HepG2 (cell line): ENCODE data around the gene WWP2. TPM values are rescaled to one million over a fixed set of nuclear protein-coding genes. Genes with fewer than 3 reads are reported as not detected.

Experiments used
- ATM ChIP-seq: fragments of 450-650 bp; IDR thresholded peaks from 2 replicates; pipeline ENCODE4 v1.7.1; 2017; ENCODE audit warnings: mild to moderate bottlenecking, borderline replicate concordance
- CBFB ChIP-seq: sonication (generic); formaldehyde crosslinking; IDR thresholded peaks from 2 replicates; pipeline ENCODE4 v1.4.0; 2020; ENCODE audit warnings: missing genetic modification reagents
- FOSL1 ChIP-seq: sonication (generic); formaldehyde crosslinking; IDR thresholded peaks from 2 replicates; pipeline ENCODE4 v1.9.0; 2021; ENCODE audit warnings: missing genetic modification reagents, borderline replicate concordance
- HOXA7 ChIP-seq: sonication (generic); formaldehyde crosslinking; IDR thresholded peaks from 2 replicates; pipeline ENCODE4 v1.8.1; 2022; ENCODE audit warnings: mild to moderate bottlenecking, missing genetic modification reagents, moderate library complexity
- HOXA9 ChIP-seq: sonication (generic); formaldehyde crosslinking; IDR thresholded peaks from 2 replicates; pipeline ENCODE4 v1.8.1; 2022; ENCODE audit warnings: missing genetic modification reagents, mild to moderate bottlenecking, moderate library complexity, borderline replicate concordance
- IKZF1 ChIP-seq: fragments of 450-650 bp; IDR thresholded peaks from 2 replicates; pipeline ENCODE4 v1.7.1; 2016
- JDP2 ChIP-seq: sonication (generic); formaldehyde crosslinking; IDR thresholded peaks from 2 replicates; pipeline ENCODE4 v1.8.1; 2022; ENCODE audit warnings: missing genetic modification reagents, borderline replicate concordance
- KAT2B ChIP-seq: fragments of 150-350 bp; IDR thresholded peaks from 2 replicates; pipeline ENCODE4 v1.6.1; 2014; ENCODE audit warnings: low read depth, low read length, borderline replicate concordance
- KDM6A ChIP-seq: IDR thresholded peaks from 2 replicates; pipeline ENCODE4 v1.6.1; 2016; ENCODE audit warnings: low read depth
- MEIS1 ChIP-seq: sonication (generic); formaldehyde crosslinking; IDR thresholded peaks from 2 replicates; pipeline ENCODE4 v1.9.0; 2021; ENCODE audit warnings: mild to moderate bottlenecking, missing genetic modification reagents, moderate library complexity, borderline replicate concordance
- RELA ChIP-seq: sonication (generic); formaldehyde crosslinking; IDR thresholded peaks from 2 replicates; pipeline ENCODE4 v1.4.0; 2020; ENCODE audit warnings: missing genetic modification reagents
- REXO4 ChIP-seq: sonication (generic); formaldehyde crosslinking; IDR thresholded peaks from 2 replicates; pipeline ENCODE4 v1.8.0; 2022; ENCODE audit warnings: missing genetic modification reagents, mild to moderate bottlenecking, borderline replicate concordance
- RFX5 ChIP-seq: IDR thresholded peaks from 2 replicates; pipeline ENCODE4 v1.6.1; 2011; ENCODE audit warnings: low read depth, low read length, improper control_type of control experiment
- SIN3A ChIP-seq: IDR thresholded peaks from 2 replicates; pipeline ENCODE4 v1.6.1; 2011; ENCODE audit warnings: low read depth, mild to moderate bottlenecking, control low read depth, low read length, borderline replicate concordance
- TAF15 ChIP-seq: fragments of 200-400 bp; formaldehyde crosslinking; IDR thresholded peaks from one replicate; pipeline ENCODE4 v1.6.1; 2018; ENCODE audit warnings: mild to moderate bottlenecking, low read depth, low read length; ENCODE audit not compliant: poor library complexity, severe bottlenecking
- TEAD3 ChIP-seq: optimal IDR thresholded peaks from 2 replicates; pipeline ENCODE3; 2016; ENCODE audit warnings: borderline replicate concordance
- TP53 ChIP-seq: sonication (generic); formaldehyde crosslinking; conservative IDR thresholded peaks from 2 replicates; pipeline ENCODE4 v1.4.0; 2020; ENCODE audit warnings: missing genetic modification reagents
- XRCC5 ChIP-seq: fragments of 200-400 bp; formaldehyde crosslinking; optimal IDR thresholded peaks from 2 replicates; pipeline ENCODE3; 2017; ENCODE audit warnings: mild to moderate bottlenecking, low read length
- YEATS2 ChIP-seq: sonication (generic); formaldehyde crosslinking; IDR thresholded peaks from 2 replicates; pipeline ENCODE4 v1.4.0; 2020; ENCODE audit warnings: missing genetic modification reagents, borderline replicate concordance
- ZNF382 ChIP-seq: sonication (generic); formaldehyde crosslinking; IDR thresholded peaks from 2 replicates; pipeline ENCODE4 v1.5.0; 2020; ENCODE audit warnings: missing genetic modification reagents, mild to moderate bottlenecking, borderline replicate concordance
- ZNF619 ChIP-seq: sonication (generic); formaldehyde crosslinking; IDR thresholded peaks from 2 replicates; pipeline ENCODE4 v1.4.0; 2020; ENCODE audit warnings: mild to moderate bottlenecking, missing genetic modification reagents
- ZNF660 ChIP-seq: sonication (generic); formaldehyde crosslinking; IDR thresholded peaks from 2 replicates; pipeline ENCODE4 v1.5.1; 2020; ENCODE audit warnings: mild to moderate bottlenecking, low read depth, missing genetic modification reagents, borderline replicate concordance
- ZNF761 ChIP-seq: sonication (generic); formaldehyde crosslinking; conservative IDR thresholded peaks from 2 replicates; pipeline ENCODE4 v1.4.0; 2020; ENCODE audit warnings: mild to moderate bottlenecking, missing genetic modification reagents
- ZNF776 ChIP-seq: sonication (generic); formaldehyde crosslinking; IDR thresholded peaks from 2 replicates; pipeline ENCODE4 v1.4.0; 2020; ENCODE audit warnings: mild to moderate bottlenecking, missing genetic modification reagents
- ZSCAN31 ChIP-seq: sonication (generic); formaldehyde crosslinking; IDR thresholded peaks from 2 replicates; pipeline ENCODE4 v1.5.0; 2020; ENCODE audit warnings: low read depth, mild to moderate bottlenecking, missing genetic modification reagents
- polyA plus RNA-seq, 8 experiments: library from polyadenylated mRNA; depleted of rRNA in 3 of 8; stranded (reverse) in 7 of 8; unstranded in 1 of 8; fragments of >200 nt; fragmentation: Illumina TruSeq in 4 of 8; extraction: Trizol in 4 of 8; gene quantifications; 2 replicates each; pipeline versions ENCODE4 v1.2.1 to v1.2.3, GENCODE V29; 2011 to 2016; ENCODE audit warnings: low read depth in 4 of 8, missing spikeins in 1 of 8, mixed read lengths in 1 of 8; ENCODE audit not compliant: insufficient read depth in 1 of 8
- total RNA-seq, 5 experiments: library from RNA; depleted of rRNA; stranded (reverse); fragments of >200 nt; fragmentation: Illumina TruSeq; extraction: Trizol; gene quantifications; 2 replicates each; pipeline ENCODE4 v1.2.3, GENCODE V29; 2016; ENCODE audit warnings: low read depth in 1 of 5
- TF ChIP-seq, protein P1 (sequence below): sonication (generic); formaldehyde crosslinking; IDR thresholded peaks from 2 replicates; pipeline ENCODE4 v1.5.1; 2020; ENCODE audit warnings: missing genetic modification reagents, mild to moderate bottlenecking, borderline replicate concordance
- TF ChIP-seq, protein P2 (sequence below): sonication (generic); formaldehyde crosslinking; IDR thresholded peaks from 2 replicates; pipeline ENCODE4 v1.4.0; 2020; ENCODE audit warnings: missing genetic modification reagents
- TF ChIP-seq, protein P3 (sequence below): IDR thresholded peaks from 2 replicates; pipeline ENCODE4 v1.6.1; 2016; ENCODE audit warnings: mild to moderate bottlenecking, missing biosample characterization, missing genetic modification reagents
- TF ChIP-seq, protein P4 (sequence below): sonication (generic); formaldehyde crosslinking; IDR thresholded peaks from 2 replicates; pipeline ENCODE4 v1.4.0; 2020; ENCODE audit warnings: mild to moderate bottlenecking, missing genetic modification reagents

Gene WWP2
- total and polyA plus RNA-seq, 2 of the 13 experiments (the other 11 are each of a cell fraction or from before 2014, with no cell fraction given): 11.4 to 28.2 TPM

DNA sequence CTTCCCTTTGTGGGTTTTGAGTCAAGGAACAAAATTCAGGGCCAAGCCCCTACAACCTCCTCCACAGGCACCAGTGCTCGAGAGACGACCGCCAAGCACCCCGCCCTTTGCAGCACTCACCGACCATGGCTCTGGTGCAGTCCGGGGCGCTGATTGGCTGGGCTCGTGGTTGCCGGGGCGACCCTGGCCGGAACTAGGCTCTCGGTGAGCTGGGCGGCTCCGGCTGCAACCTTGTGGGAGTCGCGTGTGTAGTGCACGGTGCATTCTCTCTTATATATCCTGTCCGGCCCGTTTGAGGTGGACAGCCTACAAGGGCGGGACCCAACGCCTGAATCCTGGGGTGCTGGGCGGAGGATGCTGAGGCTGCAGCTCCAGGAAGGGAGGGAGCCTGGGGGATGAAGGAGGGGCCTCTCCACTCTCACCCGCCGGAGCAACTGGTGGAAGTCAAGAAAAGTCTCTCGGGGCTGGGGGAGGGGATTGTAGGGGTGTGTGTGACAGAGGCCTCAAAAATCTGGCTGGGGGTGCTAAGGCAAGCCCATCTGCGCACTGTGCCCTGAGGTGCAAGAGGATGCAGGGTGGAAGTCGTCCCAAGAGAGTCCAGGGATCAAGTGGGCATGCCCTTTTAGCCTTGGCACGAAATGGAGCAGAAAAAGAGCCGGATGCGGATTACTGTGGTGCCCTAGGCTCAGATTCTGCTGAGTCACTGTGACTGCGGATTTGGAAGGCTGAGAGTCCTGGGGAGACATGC lies 35.6 kb upstream of the WWP2 start, which contains the start of gene NQO1 (continued):
- TF ChIP-seq ZNF382 (CRISPR knock-in tag) (no peak), ZSCAN31 (CRISPR knock-in tag) (0 out of 2 replicates have a peak, but pooled peaks have one; percentile 5), IKZF1 (no peak), MEIS1 (CRISPR knock-in tag) (peak; percentile 19; the same call in 1 of the 2 replicates), TAF15 (peak; percentile 81), ATM (no peak), TEAD3 (peak; percentile 18), ZNF776 (CRISPR knock-in tag) (no peak), RELA (CRISPR knock-in tag) (no peak), SIN3A (peak; percentile 57; the same call in 1 of the 2 replicates), KAT2B (no peak), FOSL1 (CRISPR knock-in tag) (no peak), HOXA7 (CRISPR knock-in tag) (no peak), REXO4 (no peak), CBFB (CRISPR knock-in tag) (0 out of 2 replicates have a peak, but pooled peaks have one; percentile 46), JDP2 (CRISPR knock-in tag) (no peak), KDM6A (no peak), YEATS2 (CRISPR knock-in tag) (no peak; the same call in 1 of the 2 replicates), ZNF761 (CRISPR knock-in tag) (no peak), HOXA9 (no peak), RFX5 (peak; percentile 60; the same call in 1 of the 2 replicates), ZNF619 (CRISPR knock-in tag) (no peak), TP53 (no peak), ZNF660 (no peak), XRCC5 (peak; percentile 46)
- TF ChIP-seq, protein P1, sequence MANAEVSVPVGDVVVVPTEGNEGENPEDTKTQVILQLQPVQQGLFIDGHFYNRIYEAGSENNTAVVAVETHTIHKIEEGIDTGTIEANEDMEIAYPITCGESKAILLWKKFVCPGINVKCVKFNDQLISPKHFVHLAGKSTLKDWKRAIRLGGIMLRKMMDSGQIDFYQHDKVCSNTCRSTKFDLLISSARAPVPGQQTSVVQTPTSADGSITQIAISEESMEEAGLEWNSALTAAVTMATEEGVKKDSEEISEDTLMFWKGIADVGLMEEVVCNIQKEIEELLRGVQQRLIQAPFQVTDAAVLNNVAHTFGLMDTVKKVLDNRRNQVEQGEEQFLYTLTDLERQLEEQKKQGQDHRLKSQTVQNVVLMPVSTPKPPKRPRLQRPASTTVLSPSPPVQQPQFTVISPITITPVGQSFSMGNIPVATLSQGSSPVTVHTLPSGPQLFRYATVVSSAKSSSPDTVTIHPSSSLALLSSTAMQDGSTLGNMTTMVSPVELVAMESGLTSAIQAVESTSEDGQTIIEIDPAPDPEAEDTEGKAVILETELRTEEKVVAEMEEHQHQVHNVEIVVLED: 0 out of 2 replicates have a peak, but pooled peaks have one; percentile 27
- TF ChIP-seq, protein P2, sequence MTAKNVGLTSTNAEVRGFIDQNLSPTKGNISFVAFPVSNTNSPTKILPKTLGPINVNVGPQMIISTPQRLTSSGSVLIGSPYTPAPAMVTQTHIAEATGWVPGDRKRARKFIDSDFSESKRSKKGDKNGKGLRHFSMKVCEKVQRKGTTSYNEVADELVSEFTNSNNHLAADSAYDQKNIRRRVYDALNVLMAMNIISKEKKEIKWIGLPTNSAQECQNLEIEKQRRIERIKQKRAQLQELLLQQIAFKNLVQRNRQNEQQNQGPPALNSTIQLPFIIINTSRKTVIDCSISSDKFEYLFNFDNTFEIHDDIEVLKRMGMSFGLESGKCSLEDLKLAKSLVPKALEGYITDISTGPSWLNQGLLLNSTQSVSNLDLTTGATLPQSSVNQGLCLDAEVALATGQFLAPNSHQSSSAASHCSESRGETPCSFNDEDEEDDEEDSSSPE (CRISPR knock-in tag): peak; percentile 24
- TF ChIP-seq, protein P3, sequence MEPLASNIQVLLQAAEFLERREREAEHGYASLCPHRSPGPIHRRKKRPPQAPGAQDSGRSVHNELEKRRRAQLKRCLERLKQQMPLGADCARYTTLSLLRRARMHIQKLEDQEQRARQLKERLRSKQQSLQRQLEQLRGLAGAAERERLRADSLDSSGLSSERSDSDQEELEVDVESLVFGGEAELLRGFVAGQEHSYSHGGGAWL: peak; percentile 71; the same call in 1 of the 2 replicates
- TF ChIP-seq, protein P4, sequence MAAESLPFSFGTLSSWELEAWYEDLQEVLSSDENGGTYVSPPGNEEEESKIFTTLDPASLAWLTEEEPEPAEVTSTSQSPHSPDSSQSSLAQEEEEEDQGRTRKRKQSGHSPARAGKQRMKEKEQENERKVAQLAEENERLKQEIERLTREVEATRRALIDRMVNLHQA (CRISPR knock-in tag): no peak
